Measurements from ENCODE around the gene SLC35B2. TPM values are rescaled to one million over a fixed set of nuclear protein-coding genes. Genes with fewer than 3 reads are reported as not detected.

SLC35B2 gene
- total and polyA plus RNA-seq, 9 of the 15 experiments (the other 6 are each of a cell fraction or from before 2014, with no cell fraction given): 14.5 to 59.1 (median 47.1) TPM

DNA sequence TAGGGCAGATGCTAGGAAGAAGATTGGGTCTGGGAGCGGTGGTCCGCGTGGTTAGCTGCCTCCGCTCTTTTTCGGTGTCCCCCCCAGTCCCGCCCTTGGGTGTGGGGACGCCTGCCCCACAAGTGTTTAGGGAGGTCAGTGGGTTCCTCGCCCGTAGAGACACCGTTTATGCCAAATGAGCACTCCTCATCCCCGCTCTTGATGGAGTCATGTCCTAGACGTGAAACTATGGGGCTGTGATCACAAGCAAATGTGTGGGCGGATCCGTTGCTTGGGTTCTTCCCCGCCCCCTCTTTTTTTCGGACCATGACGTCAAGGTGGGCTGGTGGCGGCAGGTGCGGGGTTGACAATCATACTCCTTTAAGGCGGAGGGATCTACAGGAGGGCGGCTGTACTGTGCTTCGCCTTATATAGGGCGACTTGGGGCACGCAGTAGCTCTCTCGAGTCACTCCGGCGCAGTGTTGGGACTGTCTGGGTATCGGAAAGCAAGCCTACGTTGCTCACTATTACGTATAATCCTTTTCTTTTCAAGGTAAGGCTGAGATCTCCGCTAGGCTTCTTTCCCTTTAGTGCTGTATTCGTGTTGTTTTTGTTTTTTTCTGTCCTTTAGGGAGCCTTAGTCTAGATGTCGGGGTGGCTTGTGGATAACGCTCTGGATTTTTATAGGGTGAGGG, 10.5 kb downstream of the SLC35B2 start, which contains the start of gene HSP90AB1 (continued):
- TF ChIP-seq CBX2 (IDR thresholded peaks at IDR 0.05; ENCODE audit: insufficient read depth, low read length, poor library complexity, severe bottlenecking) (no peak), GABPA (tag; conservative IDR thresholded peaks at IDR 0.05; ENCODE audit: low read depth) (no peak), BRD9 (IDR thresholded peaks at IDR 0.05; ENCODE audit: low read depth, partially characterized antibody) (peak; percentile 95), NRF1 (conservative IDR thresholded peaks at IDR 0.05 in 1 of 2, IDR thresholded peaks at IDR 0.05 in 1 of 2) (peak in 1 of 2 experiments; percentile 8; a peak in 2 of 4 replicates), KAT8 (IDR thresholded peaks at IDR 0.05; ENCODE audit: low read depth) (no peak), PCBP2 (IDR thresholded peaks at IDR 0.05; ENCODE audit: low read depth, low read length, poor library complexity, severe bottlenecking) (no peak), POLR2H (tag; IDR thresholded peaks at IDR 0.05; ENCODE audit: low read depth) (peak; percentile 99), HDAC3 (IDR thresholded peaks at IDR 0.05; ENCODE audit: borderline replicate concordance, partially characterized antibody) (no peak), ARID1B (IDR thresholded peaks at IDR 0.05) (no peak; the same call in 1 of the 2 replicates), HSF4 (CRISPR knock-in tag; IDR thresholded peaks at IDR 0.05; ENCODE audit: borderline replicate concordance) (no peak), MAFF (IDR thresholded peaks at IDR 0.05; ENCODE audit: low read length) (no peak), KDM1A (IDR thresholded peaks at IDR 0.05) (0 out of 4 replicates have a peak, but pooled peaks of 1 of the 2 experiments have one; percentile 2), CREBBP (IDR thresholded peaks at IDR 0.05; ENCODE audit: low read depth, low read length) (no peak), ZNF263 (CRISPR knock-in tag; IDR thresholded peaks at IDR 0.05; ENCODE audit: borderline replicate concordance) (peak; percentile 50; the same call in 1 of the 2 replicates), MCM2 (IDR thresholded peaks at IDR 0.05; ENCODE audit: low read depth) (no peak)
- TF ChIP-seq, protein P1, sequence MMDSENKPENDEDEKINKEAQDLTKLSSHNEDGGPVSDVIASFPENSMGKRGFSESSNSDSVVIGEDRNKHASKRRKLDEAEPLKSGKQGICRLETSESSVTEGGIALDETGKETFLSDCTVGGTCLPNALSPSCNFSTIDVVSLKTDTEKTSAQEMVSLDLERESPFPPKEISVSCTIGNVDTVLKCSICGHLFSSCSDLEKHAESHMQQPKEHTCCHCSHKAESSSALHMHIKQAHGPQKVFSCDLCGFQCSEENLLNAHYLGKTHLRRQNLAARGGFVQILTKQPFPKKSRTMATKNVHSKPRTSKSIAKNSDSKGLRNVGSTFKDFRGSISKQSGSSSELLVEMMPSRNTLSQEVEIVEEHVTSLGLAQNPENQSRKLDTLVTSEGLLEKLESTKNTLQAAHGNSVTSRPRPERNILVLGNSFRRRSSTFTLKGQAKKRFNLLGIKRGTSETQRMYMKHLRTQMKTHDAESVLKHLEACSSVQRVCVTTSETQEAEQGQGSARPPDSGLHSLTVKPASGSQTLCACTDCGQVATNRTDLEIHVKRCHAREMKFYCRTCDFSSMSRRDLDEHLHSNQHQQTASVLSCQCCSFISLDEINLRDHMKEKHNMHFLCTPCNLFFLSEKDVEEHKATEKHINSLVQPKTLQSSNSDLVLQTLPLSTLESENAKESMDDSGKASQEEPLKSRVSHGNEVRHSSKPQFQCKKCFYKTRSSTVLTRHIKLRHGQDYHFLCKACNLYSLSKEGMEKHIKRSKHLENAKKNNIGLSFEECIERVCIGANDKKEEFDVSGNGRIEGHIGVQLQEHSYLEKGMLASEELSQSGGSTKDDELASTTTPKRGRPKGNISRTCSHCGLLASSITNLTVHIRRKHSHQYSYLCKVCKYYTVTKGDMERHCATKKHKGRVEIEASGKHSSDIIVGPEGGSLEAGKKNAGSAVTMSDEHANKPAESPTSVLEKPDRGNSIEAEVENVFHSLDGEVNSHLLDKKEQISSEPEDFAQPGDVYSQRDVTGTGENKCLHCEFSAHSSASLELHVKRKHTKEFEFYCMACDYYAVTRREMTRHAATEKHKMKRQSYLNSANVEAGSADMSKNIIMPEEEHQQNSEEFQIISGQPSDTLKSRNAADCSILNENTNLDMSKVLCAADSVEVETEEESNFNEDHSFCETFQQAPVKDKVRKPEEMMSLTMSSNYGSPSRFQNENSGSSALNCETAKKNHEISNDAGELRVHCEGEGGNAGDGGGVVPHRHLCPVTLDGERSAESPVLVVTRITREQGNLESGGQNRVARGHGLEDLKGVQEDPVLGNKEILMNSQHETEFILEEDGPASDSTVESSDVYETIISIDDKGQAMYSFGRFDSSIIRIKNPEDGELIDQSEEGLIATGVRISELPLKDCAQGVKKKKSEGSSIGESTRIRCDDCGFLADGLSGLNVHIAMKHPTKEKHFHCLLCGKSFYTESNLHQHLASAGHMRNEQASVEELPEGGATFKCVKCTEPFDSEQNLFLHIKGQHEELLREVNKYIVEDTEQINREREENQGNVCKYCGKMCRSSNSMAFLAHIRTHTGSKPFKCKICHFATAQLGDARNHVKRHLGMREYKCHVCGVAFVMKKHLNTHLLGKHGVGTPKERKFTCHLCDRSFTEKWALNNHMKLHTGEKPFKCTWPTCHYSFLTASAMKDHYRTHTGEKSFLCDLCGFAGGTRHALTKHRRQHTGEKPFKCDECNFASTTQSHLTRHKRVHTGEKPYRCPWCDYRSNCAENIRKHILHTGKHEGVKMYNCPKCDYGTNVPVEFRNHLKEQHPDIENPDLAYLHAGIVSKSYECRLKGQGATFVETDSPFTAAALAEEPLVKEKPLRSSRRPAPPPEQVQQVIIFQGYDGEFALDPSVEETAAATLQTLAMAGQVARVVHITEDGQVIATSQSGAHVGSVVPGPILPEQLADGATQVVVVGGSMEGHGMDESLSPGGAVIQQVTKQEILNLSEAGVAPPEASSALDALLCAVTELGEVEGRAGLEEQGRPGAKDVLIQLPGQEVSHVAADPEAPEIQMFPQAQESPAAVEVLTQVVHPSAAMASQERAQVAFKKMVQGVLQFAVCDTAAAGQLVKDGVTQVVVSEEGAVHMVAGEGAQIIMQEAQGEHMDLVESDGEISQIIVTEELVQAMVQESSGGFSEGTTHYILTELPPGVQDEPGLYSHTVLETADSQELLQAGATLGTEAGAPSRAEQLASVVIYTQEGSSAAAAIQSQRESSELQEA (IDR thresholded peaks at IDR 0.05; ENCODE audit: low read depth): no peak; the same call in 1 of the 2 replicates
- TF ChIP-seq, protein P2, sequence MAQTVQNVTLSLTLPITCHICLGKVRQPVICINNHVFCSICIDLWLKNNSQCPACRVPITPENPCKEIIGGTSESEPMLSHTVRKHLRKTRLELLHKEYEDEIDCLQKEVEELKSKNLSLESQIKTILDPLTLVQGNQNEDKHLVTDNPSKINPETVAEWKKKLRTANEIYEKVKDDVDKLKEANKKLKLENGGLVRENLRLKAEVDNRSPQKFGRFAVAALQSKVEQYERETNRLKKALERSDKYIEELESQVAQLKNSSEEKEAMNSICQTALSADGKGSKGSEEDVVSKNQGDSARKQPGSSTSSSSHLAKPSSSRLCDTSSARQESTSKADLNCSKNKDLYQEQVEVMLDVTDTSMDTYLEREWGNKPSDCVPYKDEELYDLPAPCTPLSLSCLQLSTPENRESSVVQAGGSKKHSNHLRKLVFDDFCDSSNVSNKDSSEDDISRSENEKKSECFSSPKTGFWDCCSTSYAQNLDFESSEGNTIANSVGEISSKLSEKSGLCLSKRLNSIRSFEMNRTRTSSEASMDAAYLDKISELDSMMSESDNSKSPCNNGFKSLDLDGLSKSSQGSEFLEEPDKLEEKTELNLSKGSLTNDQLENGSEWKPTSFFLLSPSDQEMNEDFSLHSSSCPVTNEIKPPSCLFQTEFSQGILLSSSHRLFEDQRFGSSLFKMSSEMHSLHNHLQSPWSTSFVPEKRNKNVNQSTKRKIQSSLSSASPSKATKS (CRISPR knock-in tag; IDR thresholded peaks at IDR 0.05): 0 out of 2 replicates have a peak, but pooled peaks have one; percentile 19

Measured in K562 (cell line).